Measurements from ENCODE around the gene FHOD3. TPM values are rescaled to one million over a fixed set of nuclear protein-coding genes. Genes with fewer than 3 reads are reported as not detected.

FHOD3 gene
- total and polyA plus RNA-seq, 4 donors = 0.57 to 1.3 (median 1.2) TPM; not detected in 1

DNA sequence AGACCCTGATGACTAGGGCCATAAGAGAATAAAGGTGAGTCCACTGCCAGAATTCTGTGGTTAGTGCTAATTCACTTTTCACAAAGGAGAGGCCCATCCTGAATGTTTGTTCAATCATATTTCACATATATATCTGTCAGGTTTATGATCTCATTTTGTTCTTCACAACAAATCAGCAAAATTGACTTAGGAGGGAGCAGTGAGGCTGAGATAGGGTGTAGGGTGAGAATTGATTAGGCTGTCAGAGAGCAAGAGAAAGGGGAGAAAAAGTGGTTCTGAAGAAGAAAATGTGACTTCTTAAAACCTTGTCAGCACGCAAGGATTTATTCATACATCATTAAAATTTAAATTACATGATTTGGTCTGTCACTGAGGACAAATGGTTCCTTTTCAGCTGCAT lies 117.7 kb downstream of the FHOD3 start (continued):
- TF ChIP-seq RXRA (IDR thresholded peaks at IDR 0.05) (no peak), YY1 (IDR thresholded peaks at IDR 0.05) (no peak), JUND (IDR thresholded peaks at IDR 0.05) (no peak), EGR1 (IDR thresholded peaks at IDR 0.05; ENCODE audit: low read depth in 2 of 2) (no peak)
- TF ChIP-seq, protein P1, sequence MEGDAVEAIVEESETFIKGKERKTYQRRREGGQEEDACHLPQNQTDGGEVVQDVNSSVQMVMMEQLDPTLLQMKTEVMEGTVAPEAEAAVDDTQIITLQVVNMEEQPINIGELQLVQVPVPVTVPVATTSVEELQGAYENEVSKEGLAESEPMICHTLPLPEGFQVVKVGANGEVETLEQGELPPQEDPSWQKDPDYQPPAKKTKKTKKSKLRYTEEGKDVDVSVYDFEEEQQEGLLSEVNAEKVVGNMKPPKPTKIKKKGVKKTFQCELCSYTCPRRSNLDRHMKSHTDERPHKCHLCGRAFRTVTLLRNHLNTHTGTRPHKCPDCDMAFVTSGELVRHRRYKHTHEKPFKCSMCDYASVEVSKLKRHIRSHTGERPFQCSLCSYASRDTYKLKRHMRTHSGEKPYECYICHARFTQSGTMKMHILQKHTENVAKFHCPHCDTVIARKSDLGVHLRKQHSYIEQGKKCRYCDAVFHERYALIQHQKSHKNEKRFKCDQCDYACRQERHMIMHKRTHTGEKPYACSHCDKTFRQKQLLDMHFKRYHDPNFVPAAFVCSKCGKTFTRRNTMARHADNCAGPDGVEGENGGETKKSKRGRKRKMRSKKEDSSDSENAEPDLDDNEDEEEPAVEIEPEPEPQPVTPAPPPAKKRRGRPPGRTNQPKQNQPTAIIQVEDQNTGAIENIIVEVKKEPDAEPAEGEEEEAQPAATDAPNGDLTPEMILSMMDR (IDR thresholded peaks at IDR 0.05; ENCODE audit: low read depth, low read length, missing input control) = no peak
- TF ChIP-seq, protein P2, sequence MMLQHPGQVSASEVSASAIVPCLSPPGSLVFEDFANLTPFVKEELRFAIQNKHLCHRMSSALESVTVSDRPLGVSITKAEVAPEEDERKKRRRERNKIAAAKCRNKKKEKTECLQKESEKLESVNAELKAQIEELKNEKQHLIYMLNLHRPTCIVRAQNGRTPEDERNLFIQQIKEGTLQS (IDR thresholded peaks at IDR 0.05) = no peak

DNA sequence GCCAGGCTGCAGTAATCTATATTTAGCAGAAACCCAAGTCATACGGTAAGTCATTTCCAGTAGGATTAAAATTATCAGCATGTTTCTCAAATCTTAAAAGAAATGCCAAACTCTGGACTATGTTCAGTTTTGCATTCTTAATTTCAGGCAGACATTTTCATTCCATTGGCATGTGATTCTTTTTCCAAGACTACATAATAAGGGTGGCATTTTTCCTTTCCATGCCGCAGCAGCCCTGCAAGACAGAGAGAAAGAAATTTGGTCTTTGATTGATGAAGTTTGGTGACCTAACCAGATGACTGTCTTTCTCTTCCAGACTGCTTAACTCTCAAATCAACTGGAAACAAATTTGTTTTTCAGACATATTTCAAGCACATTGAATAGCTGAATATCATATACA lies 118.1 kb downstream of the FHOD3 start:
- no peaks in the 10 kb centered on the region for H3K9me3 ChIP-seq (ENCODE audit: control insufficient read depth in 4 of 4, low read length in 3 of 4)
- H3K9ac ChIP-seq (ENCODE audit: low read depth in 1 of 2, low read length in 2 of 2) = no peak overlapping the region
- H3K27ac ChIP-seq (ENCODE audit: low read depth in 1 of 2, low read length in 2 of 2) = no peak overlapping the region
- TF ChIP-seq TAF1 (conservative IDR thresholded peaks at IDR 0.05) = no peak
- no peak for TF ChIP-seq FOXA2 (IDR thresholded peaks at IDR 0.05)
- no peak for TF ChIP-seq EGR1 (IDR thresholded peaks at IDR 0.05; ENCODE audit: low read depth in 2 of 2)
- TF ChIP-seq HNF4G (IDR thresholded peaks at IDR 0.05) = no peak
- no peak for TF ChIP-seq SP1 (IDR thresholded peaks at IDR 0.05)
- no peak for TF ChIP-seq FOXA1 (IDR thresholded peaks at IDR 0.05)
- no peak for TF ChIP-seq NR2F2 (IDR thresholded peaks at IDR 0.05)
- TF ChIP-seq JUND (IDR thresholded peaks at IDR 0.05) = no peak
- TF ChIP-seq HNF4A (conservative IDR thresholded peaks at IDR 0.05) = no peak
- TF ChIP-seq, protein P2 (IDR thresholded peaks at IDR 0.05) = no peak
- no peak for DNase-seq (ENCODE audit: low spot score)
- no peaks in the 10 kb centered on the region for H3K27me3 ChIP-seq (ENCODE audit: control insufficient read depth in 4 of 4, insufficient read depth in 4 of 4, low read length in 3 of 4)
- H3K4me1 ChIP-seq (ENCODE audit: control insufficient read depth in 4 of 4, insufficient read depth in 4 of 4, low read length in 3 of 4) = no peaks in the 10 kb centered on the region
- H3K36me3 ChIP-seq (ENCODE audit: control insufficient read depth in 4 of 4, insufficient read depth in 3 of 4, low read depth in 1 of 4, low read length in 3 of 4) = no peaks in the 10 kb centered on the region
- 84% methylated on average over 2 of the region's 2 CpGs for whole genome bisulfite sequencing
- no peak overlapping the region for H3K4me3 ChIP-seq (ENCODE audit: low read depth in 1 of 3, low read length in 3 of 3)

DNA sequence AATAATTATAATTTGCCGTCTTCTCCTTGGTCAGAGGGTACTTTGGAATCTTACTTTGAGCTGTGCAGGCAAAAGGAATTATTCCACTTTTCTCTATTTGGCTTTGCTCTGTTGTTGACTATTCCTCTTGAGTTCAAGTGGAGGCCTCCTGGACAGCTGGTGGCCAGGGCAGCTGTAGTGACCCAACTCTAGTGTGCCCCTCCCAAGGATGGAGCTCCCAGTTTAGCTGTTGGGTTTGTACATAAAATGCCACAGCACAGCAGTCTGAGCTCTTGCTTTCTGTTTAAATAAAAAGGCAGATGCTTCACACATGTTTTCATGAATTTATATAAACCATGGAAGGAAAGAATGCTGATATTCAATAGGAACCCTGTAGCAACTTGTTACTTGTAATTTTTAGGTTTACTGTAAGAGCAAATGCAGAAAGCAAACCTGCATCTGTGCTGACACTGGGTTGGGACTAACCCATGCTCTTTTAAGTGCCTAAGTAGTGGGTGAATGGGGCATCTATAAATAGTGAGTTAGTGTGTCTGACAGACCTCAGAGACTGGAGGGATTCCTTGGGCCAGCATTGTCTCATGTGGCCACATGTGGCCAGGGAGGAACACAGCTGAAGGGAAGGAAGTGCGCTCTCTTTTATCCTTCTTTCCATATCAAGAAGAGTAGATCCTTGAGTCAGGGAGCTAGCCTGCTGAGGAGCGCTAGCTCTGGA lies 121.8 kb downstream of the FHOD3 start:
- 90% methylated on average over 3 of the region's 3 CpGs for WGBS
- no peak for DNase-seq (ENCODE audit: low spot score)
- peaks cover 0 to 4% (median 0%) of the 10 kb centered on the region in 4 donors for H3K27me3 ChIP-seq (ENCODE audit: control insufficient read depth in 4 of 4, insufficient read depth in 4 of 4, low read length in 3 of 4)
- TF ChIP-seq NR2F2 (IDR thresholded peaks at IDR 0.05) = no peak
- no peak for TF ChIP-seq FOXA1 (IDR thresholded peaks at IDR 0.05)
- TF ChIP-seq HNF4G (IDR thresholded peaks at IDR 0.05) = no peak
- no peak for TF ChIP-seq GABPA (IDR thresholded peaks at IDR 0.05 in 1 of 2, conservative IDR thresholded peaks at IDR 0.05 in 1 of 2)
- TF ChIP-seq YY1 (IDR thresholded peaks at IDR 0.05) = no peak
- TF ChIP-seq, protein P3, sequence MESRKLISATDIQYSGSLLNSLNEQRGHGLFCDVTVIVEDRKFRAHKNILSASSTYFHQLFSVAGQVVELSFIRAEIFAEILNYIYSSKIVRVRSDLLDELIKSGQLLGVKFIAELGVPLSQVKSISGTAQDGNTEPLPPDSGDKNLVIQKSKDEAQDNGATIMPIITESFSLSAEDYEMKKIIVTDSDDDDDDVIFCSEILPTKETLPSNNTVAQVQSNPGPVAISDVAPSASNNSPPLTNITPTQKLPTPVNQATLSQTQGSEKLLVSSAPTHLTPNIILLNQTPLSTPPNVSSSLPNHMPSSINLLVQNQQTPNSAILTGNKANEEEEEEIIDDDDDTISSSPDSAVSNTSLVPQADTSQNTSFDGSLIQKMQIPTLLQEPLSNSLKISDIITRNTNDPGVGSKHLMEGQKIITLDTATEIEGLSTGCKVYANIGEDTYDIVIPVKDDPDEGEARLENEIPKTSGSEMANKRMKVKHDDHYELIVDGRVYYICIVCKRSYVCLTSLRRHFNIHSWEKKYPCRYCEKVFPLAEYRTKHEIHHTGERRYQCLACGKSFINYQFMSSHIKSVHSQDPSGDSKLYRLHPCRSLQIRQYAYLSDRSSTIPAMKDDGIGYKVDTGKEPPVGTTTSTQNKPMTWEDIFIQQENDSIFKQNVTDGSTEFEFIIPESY (IDR thresholded peaks at IDR 0.05) = no peak
- no peak for TF ChIP-seq RXRA (IDR thresholded peaks at IDR 0.05)
- TF ChIP-seq EGR1 (IDR thresholded peaks at IDR 0.05; ENCODE audit: low read depth in 2 of 2) = no peak
- TF ChIP-seq RAD21 (IDR thresholded peaks at IDR 0.05) = no peak
- TF ChIP-seq, protein P1 (IDR thresholded peaks at IDR 0.05; ENCODE audit: low read depth, low read length, missing input control) = no peak
- TF ChIP-seq JUND (IDR thresholded peaks at IDR 0.05) = no peak
- TF ChIP-seq HNF4A (conservative IDR thresholded peaks at IDR 0.05) = no peak
- no peak for TF ChIP-seq SP1 (IDR thresholded peaks at IDR 0.05)
- TF ChIP-seq, protein P4, sequence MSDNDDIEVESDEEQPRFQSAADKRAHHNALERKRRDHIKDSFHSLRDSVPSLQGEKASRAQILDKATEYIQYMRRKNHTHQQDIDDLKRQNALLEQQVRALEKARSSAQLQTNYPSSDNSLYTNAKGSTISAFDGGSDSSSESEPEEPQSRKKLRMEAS (IDR thresholded peaks at IDR 0.05) = no peak
- TF ChIP-seq, protein P2 (IDR thresholded peaks at IDR 0.05) = no peak
- no peak for TF ChIP-seq FOXA2 (IDR thresholded peaks at IDR 0.05)
- H3K9ac ChIP-seq (ENCODE audit: low read depth in 1 of 2, low read length in 2 of 2) = no peak overlapping the region
- no peak overlapping the region for H3K4me3 ChIP-seq (ENCODE audit: low read depth in 1 of 3, low read length in 3 of 3)
- no peak overlapping the region for H3K27ac ChIP-seq (ENCODE audit: low read depth in 1 of 2, low read length in 2 of 2)
- no peaks in the 10 kb centered on the region for H3K36me3 ChIP-seq (ENCODE audit: control insufficient read depth in 4 of 4, insufficient read depth in 3 of 4, low read depth in 1 of 4, low read length in 3 of 4)
- no peaks in the 10 kb centered on the region for H3K4me1 ChIP-seq (ENCODE audit: control insufficient read depth in 4 of 4, insufficient read depth in 4 of 4, low read length in 3 of 4)
- no peaks in the 10 kb centered on the region for H3K9me3 ChIP-seq (ENCODE audit: control insufficient read depth in 4 of 4, low read length in 3 of 4)
